ENCODE data around the gene UBE2E2. TPM values are rescaled to one million over a fixed set of nuclear protein-coding genes. Genes with fewer than 3 reads are reported as not detected.

The UBE2E2 gene
- polyA plus RNA-seq, 1 donor (not counting 4 experiments of a cell fraction or from before 2014, with no cell fraction given), result 63.2 TPM

- FAIRE-seq (no peak), DNase-seq (ENCODE audit: low read depth, low spot score) (no peak)
- no peak for TF ChIP-seq EZH2 (IDR thresholded peaks at IDR 0.05; ENCODE audit: low read length)
- TF ChIP-seq CTCF (optimal IDR thresholded peaks at IDR 0.05 in 1 of 3, IDR thresholded peaks at IDR 0.05 in 1 of 3, conservative IDR thresholded peaks at IDR 0.05 in 1 of 3; ENCODE audit: extremely low read depth in 1 of 3, insufficient read depth in 2 of 3, low read length in 3 of 3), result no peak
- no peak overlapping the region for H3K4me3 ChIP-seq (ENCODE audit: control insufficient read depth in 2 of 3, extremely low read depth in 1 of 3, insufficient read depth in 2 of 3, low read depth in 1 of 3, low read length in 3 of 3)
- H4K20me1 ChIP-seq (ENCODE audit: control insufficient read depth, extremely low read depth, insufficient read depth, low read length), result no peaks in the 10 kb centered on the region
- no peaks in the 10 kb centered on the region for H3K9me3 ChIP-seq (ENCODE audit: control insufficient read depth, low read depth, low read length)
- H2AFZ ChIP-seq (ENCODE audit: control insufficient read depth, low read length), result no peak overlapping the region
- H3K79me2 ChIP-seq (ENCODE audit: control insufficient read depth, insufficient read depth, low read length), result no peaks in the 10 kb centered on the region
- dilution Hi-C loops (cut with MboI; ENCODE audit: extremely low pct_ligation_motif_present, low sequenced_read_pairs), result no loop called here
- peaks cover 28% of the 10 kb centered on the region for H3K27me3 ChIP-seq (ENCODE audit: control insufficient read depth, extremely low read depth, insufficient read depth, low read length)
- no peak overlapping the region for H3K27ac ChIP-seq (ENCODE audit: control insufficient read depth, insufficient read depth, low read length)
- H3K36me3 ChIP-seq (ENCODE audit: control insufficient read depth in 2 of 2, extremely low read depth in 1 of 2, insufficient read depth in 2 of 2, low read length in 2 of 2), result no peaks in the 10 kb centered on the region
- peaks cover 20% of the 10 kb centered on the region for H3K4me1 ChIP-seq (ENCODE audit: control insufficient read depth, extremely low read depth, insufficient read depth, low read length)
- no peak overlapping the region for H3K9ac ChIP-seq (ENCODE audit: control insufficient read depth, extremely low read depth, insufficient read depth, low read length)
- H3K4me2 ChIP-seq (ENCODE audit: control insufficient read depth, extremely low read depth, insufficient read depth, low read depth, low read length), result no peak overlapping the region
- no peaks in the 10 kb centered on the region for H3K9me1 ChIP-seq (ENCODE audit: control insufficient read depth, extremely low read depth, insufficient read depth, low read length)
These were observed 40.2 kb upstream of the UBE2E2 start for GRCh38 chr3:23162934-23163333.

- TF ChIP-seq CTCF (optimal IDR thresholded peaks at IDR 0.05 in 1 of 3, IDR thresholded peaks at IDR 0.05 in 1 of 3, conservative IDR thresholded peaks at IDR 0.05 in 1 of 3; ENCODE audit: extremely low read depth in 1 of 3, insufficient read depth in 2 of 3, low read length in 3 of 3) (no peak), EZH2 (IDR thresholded peaks at IDR 0.05; ENCODE audit: low read length) (no peak)
- Histone ChIP-seq H3K4me1 (ENCODE audit: control insufficient read depth, extremely low read depth, insufficient read depth, low read length) (peaks cover 17% of the 10 kb centered on the region), H3K79me2 (ENCODE audit: control insufficient read depth, insufficient read depth, low read length) (no peaks in the 10 kb centered on the region), H3K9me1 (ENCODE audit: control insufficient read depth, extremely low read depth, insufficient read depth, low read length) (no peaks in the 10 kb centered on the region), H3K4me3 (ENCODE audit: control insufficient read depth in 2 of 3, extremely low read depth in 1 of 3, insufficient read depth in 2 of 3, low read depth in 1 of 3, low read length in 3 of 3) (no peak overlapping the region), H3K4me2 (ENCODE audit: control insufficient read depth, extremely low read depth, insufficient read depth, low read depth, low read length) (no peak overlapping the region), H3K27me3 (ENCODE audit: control insufficient read depth, extremely low read depth, insufficient read depth, low read length) (peaks cover 30% of the 10 kb centered on the region), H4K20me1 (ENCODE audit: control insufficient read depth, extremely low read depth, insufficient read depth, low read length) (no peaks in the 10 kb centered on the region), H3K9me3 (ENCODE audit: control insufficient read depth, low read depth, low read length) (no peaks in the 10 kb centered on the region), H3K36me3 (ENCODE audit: control insufficient read depth in 2 of 2, extremely low read depth in 1 of 2, insufficient read depth in 2 of 2, low read length in 2 of 2) (no peaks in the 10 kb centered on the region), H3K27ac (ENCODE audit: control insufficient read depth, insufficient read depth, low read length) (no peak overlapping the region), H3K9ac (ENCODE audit: control insufficient read depth, extremely low read depth, insufficient read depth, low read length) (no peak overlapping the region), H2AFZ (ENCODE audit: control insufficient read depth, low read length) (no peak overlapping the region)
- dilution Hi-C loops (cut with MboI; ENCODE audit: extremely low pct_ligation_motif_present, low sequenced_read_pairs), result no loop called here
- no peak for DNase-seq (ENCODE audit: low read depth, low spot score)
- no peak for FAIRE-seq
These were observed 38.4 kb upstream of the UBE2E2 start for GRCh38 chr3:23164746-23165145.

Data from keratinocyte (primary cell).